ENCODE results near the gene DCAF17. TPM values are rescaled to one million over a fixed set of nuclear protein-coding genes. Genes with fewer than 3 reads are reported as not detected.
"Not testable (repeated sequence)": the region's sequence is repeated elsewhere in the genome, so short reads cannot be mapped to it uniquely, and the experiment has no call there.

DCAF17 gene
- total RNA-seq, 1 donor from 2014 or later = 22.4 TPM

GRCh38 chr2:171410101-171410500 lies 23.9 kb upstream of the DCAF17 start:
- no peaks in the 10 kb centered on the region for H3K27me3 Mint-ChIP-seq (ENCODE audit: low read depth)
- no peak for DNase-seq (ENCODE audit: low read depth, low spot score)
- peaks cover 2% of the 10 kb centered on the region for H3K36me3 Mint-ChIP-seq (ENCODE audit: low read depth)
- no peaks in the 10 kb centered on the region for H3K9me3 Mint-ChIP-seq
- no peak overlapping the region for H3K4me3 Mint-ChIP-seq
- H3K27ac Mint-ChIP-seq (ENCODE audit: unreplicated experiment) = no peak overlapping the region
- TF ChIP-seq CTCF (conservative IDR thresholded peaks at IDR 0.05) = no peak
- peaks cover 14% of the 10 kb centered on the region for H3K4me1 Mint-ChIP-seq

- Mint-ChIP-seq H3K4me1 (peaks cover 14% of the 10 kb centered on the region), H3K9me3 (no peaks in the 10 kb centered on the region), H3K36me3 (ENCODE audit: low read depth) (peaks cover 2% of the 10 kb centered on the region), H3K4me3 (no peak overlapping the region), H3K27ac (ENCODE audit: unreplicated experiment) (no peak overlapping the region), H3K27me3 (ENCODE audit: low read depth) (no peaks in the 10 kb centered on the region)
- no peak for DNase-seq (ENCODE audit: low read depth, low spot score)
- no peak for TF ChIP-seq CTCF (conservative IDR thresholded peaks at IDR 0.05)
Measured at GRCh38 chr2:171410624-171411023, 23.4 kb upstream of the DCAF17 start.

GRCh38 chr2:171411214-171411613 lies 22.8 kb upstream of the DCAF17 start:
- Mint-ChIP-seq H3K4me3 (no peak overlapping the region), H3K36me3 (ENCODE audit: low read depth) (peaks cover 2% of the 10 kb centered on the region), H3K9me3 (no peaks in the 10 kb centered on the region), H3K4me1 (peaks cover 19% of the 10 kb centered on the region), H3K27ac (ENCODE audit: unreplicated experiment) (no peak overlapping the region), H3K27me3 (ENCODE audit: low read depth) (no peaks in the 10 kb centered on the region)
- DNase-seq (ENCODE audit: low read depth, low spot score) = no peak
- TF ChIP-seq CTCF (conservative IDR thresholded peaks at IDR 0.05) = no peak

DNA sequence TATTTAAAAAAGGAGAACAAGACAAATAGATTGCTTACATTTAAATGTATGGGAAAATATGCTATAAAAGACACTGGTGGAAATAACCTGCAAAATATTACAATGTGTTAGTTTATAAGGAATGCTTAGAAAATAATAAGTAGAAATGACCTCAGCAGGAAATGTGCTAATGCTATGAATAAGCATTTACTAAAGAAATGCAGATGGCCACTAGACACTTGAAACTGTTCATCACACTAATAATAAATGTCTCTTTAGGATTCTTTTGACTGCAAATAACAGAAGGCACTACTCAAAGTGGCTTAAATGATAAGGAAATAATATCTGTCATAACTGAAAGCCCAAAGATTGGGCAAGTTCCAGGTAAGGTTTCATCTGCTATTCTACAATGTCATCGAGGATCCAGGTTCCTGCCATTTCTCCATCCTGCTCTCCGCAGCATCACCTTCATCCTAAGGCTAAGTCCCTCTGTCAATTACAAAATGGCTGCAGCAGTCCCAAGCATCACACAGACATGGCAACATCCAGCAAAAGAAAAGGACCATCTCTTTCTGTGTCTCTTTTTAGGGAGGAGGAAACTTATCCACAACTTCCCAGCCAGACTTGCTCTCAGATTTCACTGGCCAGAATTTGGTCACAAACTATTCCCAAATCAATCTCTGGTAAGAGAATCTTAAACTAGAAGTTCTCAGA lies 22.1 kb upstream of the DCAF17 start:
- TF ChIP-seq CTCF (conservative IDR thresholded peaks at IDR 0.05) = no peak
- peaks cover 19% of the 10 kb centered on the region for H3K4me1 Mint-ChIP-seq
- H3K36me3 Mint-ChIP-seq (ENCODE audit: low read depth) = peaks cover under 1% of the 10 kb centered on the region
- no peak for DNase-seq (ENCODE audit: low read depth, low spot score)
- no peaks in the 10 kb centered on the region for H3K9me3 Mint-ChIP-seq
- H3K27ac Mint-ChIP-seq (ENCODE audit: unreplicated experiment) = no peak overlapping the region
- H3K27me3 Mint-ChIP-seq (ENCODE audit: low read depth) = no peaks in the 10 kb centered on the region
- H3K4me3 Mint-ChIP-seq = no peak overlapping the region

GRCh38 chr2:171412571-171413175 lies 21.4 kb upstream of the DCAF17 start:
- TF ChIP-seq CTCF (conservative IDR thresholded peaks at IDR 0.05) = no peak
- no peak for DNase-seq (ENCODE audit: low read depth, low spot score)
- Mint-ChIP-seq H3K4me3 (no peak overlapping the region), H3K27ac (ENCODE audit: unreplicated experiment) (no peak overlapping the region), H3K4me1 (peaks cover 19% of the 10 kb centered on the region), H3K36me3 (ENCODE audit: low read depth) (no peaks in the 10 kb centered on the region), H3K9me3 (no peaks in the 10 kb centered on the region), H3K27me3 (ENCODE audit: low read depth) (no peaks in the 10 kb centered on the region)

GRCh38 chr2:171414645-171415044 lies 19.4 kb upstream of the DCAF17 start:
- H3K4me1 Mint-ChIP-seq = peaks cover 15% of the 10 kb centered on the region
- H3K9me3 Mint-ChIP-seq; H3K36me3 Mint-ChIP-seq (ENCODE audit: low read depth); DNase-seq (ENCODE audit: low read depth, low spot score); H3K27ac Mint-ChIP-seq (ENCODE audit: unreplicated experiment); H3K4me3 Mint-ChIP-seq; H3K27me3 Mint-ChIP-seq (ENCODE audit: low read depth): not testable (repeated sequence)

All from neural crest cell (in vitro differentiated cells).